GM18867 (cell line): ENCODE measurements around the gene FRMPD4.

Experiments
- ATAC-seq: cut with Tn5 transposase; IDR thresholded peaks from one replicate; pipeline ENCODE4 v1.9.1; 2021; ENCODE audit warnings: mild to moderate bottlenecking, moderate library complexity; ENCODE audit not compliant: unreplicated experiment

Gene FRMPD4

DNA sequence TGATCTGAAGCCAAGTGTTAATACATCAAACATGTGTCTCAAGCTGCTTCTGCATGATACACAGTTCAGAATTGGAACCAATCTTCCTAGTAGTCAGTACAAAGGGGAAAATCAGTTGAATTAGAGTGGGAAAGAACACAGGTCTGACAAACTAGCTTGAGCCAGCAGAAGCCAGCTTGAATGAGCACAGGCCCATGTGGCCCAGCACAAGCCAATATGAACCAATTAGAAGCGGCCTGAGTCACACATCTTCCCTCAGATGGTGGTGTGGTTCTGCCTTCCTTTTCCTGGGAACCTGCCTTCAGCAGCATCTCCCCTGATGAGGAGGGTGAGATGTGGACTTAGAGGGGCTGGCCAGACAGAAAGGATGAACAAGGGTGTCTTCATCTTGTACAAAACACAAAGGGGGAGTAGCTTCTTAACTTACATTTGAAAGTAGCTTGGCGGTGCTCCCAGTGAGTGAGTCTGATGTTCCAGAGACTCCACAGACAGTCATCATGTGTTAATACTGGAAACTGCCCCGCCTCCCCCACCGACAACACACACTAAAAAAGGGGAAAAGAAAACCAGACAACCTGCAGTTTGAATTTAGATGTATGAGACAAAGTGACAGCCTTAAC, 72.0 kb downstream of the FRMPD4 start:
- ATAC-seq, result no peak

DNA sequence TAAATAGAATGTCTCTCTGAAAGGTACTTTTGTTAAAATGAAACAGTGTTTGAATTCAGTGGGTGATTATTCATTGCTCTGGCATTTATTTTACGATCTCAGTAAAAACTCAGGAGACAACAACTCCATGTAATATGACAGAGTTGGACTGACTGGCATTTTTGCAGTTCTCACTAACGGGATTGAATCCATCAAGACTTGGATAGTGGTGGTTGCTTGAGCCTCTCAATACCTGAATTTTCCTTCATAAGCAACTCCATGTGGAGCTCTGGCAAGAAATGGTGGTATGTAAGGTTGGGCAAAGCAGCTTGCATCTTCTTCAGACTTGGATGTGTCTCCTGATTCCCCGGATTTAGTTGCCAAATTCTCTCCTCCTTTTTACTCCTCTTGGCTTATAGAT, 72.7 kb downstream of the FRMPD4 start:
- ATAC-seq, result no peak

DNA sequence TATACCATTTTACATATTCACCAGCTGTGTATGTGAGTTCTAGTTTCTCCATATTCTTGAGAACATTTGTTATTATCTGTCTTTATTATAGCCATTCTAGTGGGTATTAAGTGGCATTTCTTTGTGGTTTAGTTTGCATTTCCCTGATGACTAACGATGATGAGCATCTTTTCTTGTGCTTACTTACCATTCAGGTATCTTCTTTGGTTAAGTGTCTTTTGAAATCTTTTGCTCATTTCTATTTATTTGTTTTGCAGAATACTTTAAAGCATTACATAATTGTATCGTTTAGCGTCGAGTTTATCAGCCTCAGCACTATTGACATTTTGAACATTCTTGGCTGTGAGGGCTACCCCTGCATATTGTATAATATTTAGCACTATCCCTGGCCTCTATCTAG, 85.4 kb downstream of the FRMPD4 start:
- no peak for ATAC-seq

DNA sequence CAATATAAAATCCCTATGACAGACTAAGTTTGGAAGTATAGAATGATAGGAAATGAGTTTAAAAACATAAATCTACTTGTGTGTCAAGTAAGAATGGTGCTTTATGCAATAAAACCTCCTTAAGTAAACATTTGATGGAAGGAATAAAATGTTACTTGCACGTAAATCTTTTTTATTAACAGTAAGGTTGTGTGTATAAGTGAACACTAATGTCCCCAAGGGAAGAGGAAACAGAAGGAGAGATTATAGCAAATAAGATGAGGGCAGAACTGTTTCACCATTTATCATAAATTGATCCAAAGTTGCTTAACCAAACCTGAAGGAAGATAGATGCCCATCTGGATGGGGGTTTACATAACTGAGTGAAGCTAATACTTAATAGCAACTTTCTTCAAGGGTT, 86.8 kb downstream of the FRMPD4 start:
- ATAC-seq, result no peak

- no peak for ATAC-seq
These were observed 89.3 kb downstream of the FRMPD4 start for GRCh38 chrX:12227412-12228041.

DNA sequence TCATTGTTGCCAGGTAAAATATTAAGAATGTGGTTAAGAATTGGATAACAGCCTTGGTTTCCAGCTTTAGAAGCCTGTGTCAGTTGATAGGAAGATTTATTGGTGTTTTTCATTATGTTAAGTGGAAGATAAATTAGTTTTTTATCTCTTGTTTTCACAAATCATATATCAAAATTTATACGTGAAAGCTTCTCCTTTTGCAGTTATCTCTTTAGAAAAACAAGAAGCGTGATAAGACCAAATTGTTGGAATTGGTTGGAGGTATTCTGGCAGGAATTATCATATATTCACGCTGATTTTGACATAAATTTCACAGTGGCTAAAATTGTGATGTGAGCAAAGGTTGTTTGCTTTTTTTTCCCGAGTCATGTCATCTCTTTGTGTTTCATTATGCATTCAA, 90.6 kb downstream of the FRMPD4 start:
- ATAC-seq, result no peak

DNA sequence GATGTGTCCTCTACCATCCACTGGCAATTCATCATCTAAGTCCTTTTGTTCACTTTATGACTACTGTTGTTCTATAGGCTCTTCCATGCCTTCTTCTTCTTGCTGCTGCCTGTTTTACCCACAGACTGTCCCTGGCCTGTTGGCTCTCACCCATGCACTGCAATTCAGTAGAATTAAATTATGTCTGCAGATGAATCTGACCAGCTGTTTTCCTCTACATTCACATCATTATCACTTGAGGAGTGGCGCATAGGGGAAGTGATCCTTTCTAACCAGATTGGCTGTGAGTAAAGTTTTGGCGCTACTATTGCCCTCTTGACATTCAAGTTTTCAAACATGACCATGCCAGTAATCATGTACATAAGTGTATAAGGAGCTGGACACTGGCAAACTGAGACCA, 91.7 kb downstream of the FRMPD4 start:
- ATAC-seq, result no peak

DNA sequence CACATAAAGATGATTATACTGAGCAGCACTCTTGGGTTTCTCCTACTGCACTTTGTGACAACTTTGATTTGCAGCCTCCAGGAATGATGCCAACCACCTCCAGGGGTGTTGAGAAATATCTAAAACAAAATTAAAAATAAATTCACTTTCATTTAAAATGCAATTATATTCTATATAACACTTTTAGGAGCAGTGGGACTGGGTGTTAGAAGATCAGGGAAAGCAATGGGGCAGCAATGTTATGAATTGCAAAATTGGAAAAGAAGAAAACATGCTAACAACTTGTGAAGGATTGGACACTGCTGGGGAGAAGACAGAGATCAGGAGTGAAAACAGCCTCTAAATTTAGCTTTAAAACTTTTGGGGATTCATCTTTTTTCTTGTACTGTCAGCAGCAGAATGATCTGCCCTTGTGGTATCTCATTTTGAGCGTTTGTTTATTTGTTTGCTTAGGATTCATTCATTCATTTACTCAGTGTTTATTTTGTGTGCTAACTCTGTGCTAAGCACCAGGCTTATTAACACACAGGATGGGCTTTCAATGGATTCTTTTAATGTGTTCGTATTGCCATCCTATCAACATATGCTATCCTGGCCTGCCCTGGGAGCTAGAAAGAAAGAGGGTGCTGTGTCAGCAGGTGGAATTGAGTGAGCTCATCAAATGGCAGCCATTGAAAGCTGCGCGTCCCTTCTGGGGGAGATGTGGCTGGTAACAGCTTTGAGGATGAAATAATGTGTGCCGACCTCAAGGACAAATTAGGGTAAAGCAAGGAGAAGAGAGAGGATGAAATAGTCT, 96.5 kb downstream of the FRMPD4 start:
- no peak for ATAC-seq

DNA sequence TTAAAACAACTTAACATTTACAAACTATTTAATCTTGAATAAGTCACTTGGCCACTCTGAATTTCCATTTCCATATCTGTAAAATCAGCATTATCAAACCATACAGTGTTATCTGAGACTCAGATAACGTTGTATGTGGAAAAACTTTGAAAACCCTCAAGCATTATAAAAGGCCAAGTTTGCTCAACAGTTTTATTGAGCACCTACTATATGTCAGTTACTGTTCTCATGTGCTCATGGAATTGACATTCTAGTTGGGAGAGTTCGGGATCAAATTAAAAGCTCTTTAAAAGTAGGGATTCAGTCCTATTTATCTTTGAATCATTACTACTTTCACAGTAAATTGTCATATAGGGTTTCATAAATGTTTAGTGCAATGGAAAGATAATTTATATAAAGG, 97.9 kb downstream of the FRMPD4 start:
- ATAC-seq, result no peak

DNA sequence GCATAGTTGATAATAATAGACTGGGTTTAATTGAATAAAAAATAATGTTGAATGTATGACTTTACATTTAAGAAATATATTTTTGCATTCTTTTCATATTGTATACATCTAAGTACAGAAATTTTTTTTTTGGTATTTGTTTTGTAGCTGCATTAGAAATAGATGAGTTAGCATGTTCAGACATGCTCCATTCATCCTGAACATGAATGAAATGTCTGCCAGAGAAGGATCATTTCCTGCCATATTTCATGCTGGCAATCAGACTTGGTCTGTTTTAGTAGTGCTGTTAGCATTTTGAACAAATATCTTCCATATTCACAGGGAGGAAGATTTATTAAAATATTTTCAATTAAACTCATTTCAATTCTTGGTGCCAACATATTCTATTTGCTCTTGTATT, 98.9 kb downstream of the FRMPD4 start:
- ATAC-seq, result no peak

DNA sequence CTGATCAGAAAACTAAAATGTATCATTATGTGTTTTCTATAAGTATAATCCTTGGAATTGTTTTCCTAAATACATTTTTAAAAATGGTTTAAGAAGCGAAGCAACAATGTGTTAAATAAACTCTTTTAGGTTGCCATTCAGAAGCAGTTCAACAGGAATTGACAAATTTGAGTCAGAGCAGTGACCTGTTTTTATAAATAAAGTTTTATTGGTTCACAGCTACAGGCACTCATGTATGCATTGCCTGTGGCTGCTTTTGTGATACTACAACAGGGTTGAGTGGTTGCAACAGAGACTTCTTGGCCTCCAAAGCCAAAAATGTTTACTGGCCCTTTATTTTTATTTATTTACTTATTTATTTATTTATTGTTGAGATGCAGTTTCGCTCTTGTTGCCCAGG, 99.5 kb downstream of the FRMPD4 start:
- ATAC-seq, result no peak

- no peak for ATAC-seq
These were observed 101.2 kb downstream of the FRMPD4 start for GRCh38 chrX:12239356-12240082.

- no peak for ATAC-seq
These were observed 102.2 kb downstream of the FRMPD4 start for GRCh38 chrX:12240491-12240890.

GRCh38 chrX:12241026-12241425, 102.8 kb downstream of the FRMPD4 start:
- no peak for ATAC-seq

GRCh38 chrX:12245650-12246645, 107.7 kb downstream of the FRMPD4 start:
- no peak for ATAC-seq

DNA sequence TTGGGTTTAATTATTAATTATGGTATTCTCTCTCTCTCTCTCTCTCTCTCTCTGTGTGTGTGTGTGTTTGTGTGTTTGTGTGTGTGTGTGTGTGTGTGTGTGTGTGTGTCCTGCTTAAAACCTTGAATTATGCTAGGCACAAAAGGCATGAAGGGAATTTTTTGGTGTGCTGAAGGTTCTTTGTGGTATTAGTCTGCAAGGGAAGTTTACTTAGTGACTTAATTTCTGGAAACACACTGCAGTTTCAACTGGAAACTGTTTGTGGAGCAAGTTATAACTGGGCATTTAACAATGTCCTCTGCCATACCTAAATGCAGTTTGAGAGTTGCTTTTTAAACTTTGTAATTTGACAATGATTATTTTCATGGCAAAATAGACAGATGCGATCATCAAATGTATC, 111.7 kb downstream of the FRMPD4 start:
- ATAC-seq, result no peak

DNA sequence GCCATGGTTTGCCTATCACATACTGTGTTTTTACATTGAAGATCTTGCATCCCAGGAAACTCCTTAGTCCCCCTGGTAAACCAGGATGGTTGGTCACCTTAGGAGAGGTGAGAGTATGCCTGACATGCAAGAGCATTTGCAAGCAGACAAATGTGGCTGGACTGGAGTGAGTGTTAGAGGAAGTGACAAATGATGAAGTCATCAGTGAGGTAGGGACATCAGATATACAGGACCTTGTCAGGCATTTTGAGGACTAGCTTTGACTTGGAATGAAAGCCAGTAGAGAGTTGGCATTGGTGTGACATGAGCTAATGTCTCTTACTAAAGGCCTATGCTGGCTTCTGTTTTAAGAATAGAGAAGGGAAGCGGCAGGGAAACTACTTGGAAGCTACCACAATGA, 124.9 kb downstream of the FRMPD4 start:
- no peak for ATAC-seq

- no peak for ATAC-seq
These were observed 131.2 kb downstream of the FRMPD4 start for GRCh38 chrX:12269484-12269883.

DNA sequence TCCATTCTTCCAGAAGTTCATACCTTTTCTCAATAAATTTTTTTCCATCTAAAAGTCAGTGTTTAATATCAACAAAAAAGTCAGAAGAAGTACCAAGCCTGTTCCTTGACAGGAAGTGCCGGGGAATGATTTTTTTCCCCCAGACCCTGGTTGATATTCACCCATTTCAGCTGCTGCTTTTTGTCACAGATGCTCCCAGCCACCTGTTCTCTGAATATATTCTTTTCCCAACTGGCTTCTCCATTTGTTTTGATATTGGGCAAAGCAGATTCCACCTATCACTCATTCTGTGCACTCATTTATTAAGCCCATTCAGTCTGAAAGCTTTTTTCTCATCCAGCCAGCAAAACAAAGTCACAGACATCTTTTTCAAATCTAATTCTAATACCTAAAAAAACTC, 139.9 kb downstream of the FRMPD4 start:
- ATAC-seq, result no peak

GRCh38 chrX:12282991-12283390, 144.7 kb downstream of the FRMPD4 start:
- no peak for ATAC-seq
